ENCODE measurements around the gene SPTLC3.

SPTLC3 gene

GRCh38 chr20:13041574-13042457, 33.0 kb downstream of the SPTLC3 start:
- no peak overlapping the region for H3K4me3 ChIP-seq (ENCODE audit: low read length)
- no peak overlapping the region for H3K27ac ChIP-seq (ENCODE audit: low read length)
- TF ChIP-seq EZH2phosphoT487 (IDR thresholded peaks at IDR 0.05; ENCODE audit: low read depth) (no peak), CTCF (IDR thresholded peaks at IDR 0.05; ENCODE audit: low read depth, low read length) (no peak)
- H2AFZ ChIP-seq (ENCODE audit: low read depth, low read length): no peak overlapping the region
- H3K9me3 ChIP-seq (ENCODE audit: insufficient read depth, low read length): no peaks in the 10 kb centered on the region
- H3K36me3 ChIP-seq (replicated peaks; ENCODE audit: low read depth, low read length): no peaks in the 10 kb centered on the region
- H3K4me1 ChIP-seq (ENCODE audit: low read length): no peaks in the 10 kb centered on the region
- H3K27me3 ChIP-seq (ENCODE audit: low read depth, low read length): peaks cover 10% of the 10 kb centered on the region; the same call in 1 of the 2 replicates
- H4K20me1 ChIP-seq (ENCODE audit: insufficient read depth, low read length): no peaks in the 10 kb centered on the region
- no peaks in the 10 kb centered on the region for H3K79me2 ChIP-seq (ENCODE audit: low read length)
- H3K4me2 ChIP-seq (ENCODE audit: low read length): no peak overlapping the region
- no peak overlapping the region for H3K9ac ChIP-seq (ENCODE audit: low read length)

GRCh38 chr20:13042458-13042794, 33.7 kb downstream of the SPTLC3 start:
- no peaks in the 10 kb centered on the region for H3K9me3 ChIP-seq (ENCODE audit: insufficient read depth, low read length)
- no peak overlapping the region for H3K4me3 ChIP-seq (ENCODE audit: low read length)
- H3K27me3 ChIP-seq (ENCODE audit: low read depth, low read length): peaks cover 10% of the 10 kb centered on the region; the same call in 1 of the 2 replicates
- no peak overlapping the region for H3K4me2 ChIP-seq (ENCODE audit: low read length)
- H2AFZ ChIP-seq (ENCODE audit: low read depth, low read length): no peak overlapping the region
- TF ChIP-seq CTCF (IDR thresholded peaks at IDR 0.05; ENCODE audit: low read depth, low read length): no peak
- TF ChIP-seq EZH2phosphoT487 (IDR thresholded peaks at IDR 0.05; ENCODE audit: low read depth): no peak
- H3K36me3 ChIP-seq (replicated peaks; ENCODE audit: low read depth, low read length): no peaks in the 10 kb centered on the region
- no peaks in the 10 kb centered on the region for H3K79me2 ChIP-seq (ENCODE audit: low read length)
- H3K27ac ChIP-seq (ENCODE audit: low read length): no peak overlapping the region
- no peaks in the 10 kb centered on the region for H3K4me1 ChIP-seq (ENCODE audit: low read length)
- no peaks in the 10 kb centered on the region for H4K20me1 ChIP-seq (ENCODE audit: insufficient read depth, low read length)
- no peak overlapping the region for H3K9ac ChIP-seq (ENCODE audit: low read length)

- Histone ChIP-seq H3K9me3 (ENCODE audit: insufficient read depth, low read length) (no peaks in the 10 kb centered on the region), H2AFZ (ENCODE audit: low read depth, low read length) (no peak overlapping the region), H3K36me3 (replicated peaks; ENCODE audit: low read depth, low read length) (no peaks in the 10 kb centered on the region), H3K27me3 (ENCODE audit: low read depth, low read length) (peaks cover 15% of the 10 kb centered on the region), H4K20me1 (ENCODE audit: insufficient read depth, low read length) (no peaks in the 10 kb centered on the region), H3K4me1 (ENCODE audit: low read length) (no peaks in the 10 kb centered on the region), H3K79me2 (ENCODE audit: low read length) (no peaks in the 10 kb centered on the region), H3K4me2 (ENCODE audit: low read length) (no peak overlapping the region), H3K9ac (ENCODE audit: low read length) (no peak overlapping the region), H3K27ac (ENCODE audit: low read length) (no peak overlapping the region), H3K4me3 (ENCODE audit: low read length) (no peak overlapping the region)
- TF ChIP-seq CTCF (IDR thresholded peaks at IDR 0.05; ENCODE audit: low read depth, low read length): no peak
- no peak for TF ChIP-seq EZH2phosphoT487 (IDR thresholded peaks at IDR 0.05; ENCODE audit: low read depth)
Measured at GRCh38 chr20:13046409-13046808, 37.6 kb downstream of the SPTLC3 start.

- Histone ChIP-seq H3K4me2 (ENCODE audit: low read length) (no peak overlapping the region), H3K79me2 (ENCODE audit: low read length) (no peaks in the 10 kb centered on the region), H3K27ac (ENCODE audit: low read length) (no peak overlapping the region), H3K4me1 (ENCODE audit: low read length) (no peaks in the 10 kb centered on the region), H3K9ac (ENCODE audit: low read length) (no peak overlapping the region), H3K4me3 (ENCODE audit: low read length) (no peak overlapping the region), H3K9me3 (ENCODE audit: insufficient read depth, low read length) (no peaks in the 10 kb centered on the region), H3K27me3 (ENCODE audit: low read depth, low read length) (peaks cover 44% of the 10 kb centered on the region), H3K36me3 (replicated peaks; ENCODE audit: low read depth, low read length) (no peaks in the 10 kb centered on the region), H2AFZ (ENCODE audit: low read depth, low read length) (no peak overlapping the region), H4K20me1 (ENCODE audit: insufficient read depth, low read length) (no peaks in the 10 kb centered on the region)
- TF ChIP-seq CTCF (IDR thresholded peaks at IDR 0.05; ENCODE audit: low read depth, low read length): no peak
- TF ChIP-seq EZH2phosphoT487 (IDR thresholded peaks at IDR 0.05; ENCODE audit: low read depth): no peak
Measured at GRCh38 chr20:13054011-13054410, 45.2 kb downstream of the SPTLC3 start.

All from OCI-LY3 (cell line).